Prostate gland (tissue), 2 donors: Measurements from ENCODE around the gene NDST3. TPM values are rescaled to one million over a fixed set of nuclear protein-coding genes. Genes with fewer than 3 reads are reported as not detected.

Source experiments
- DNase-seq: peaks from one replicate; pipeline ENCODE4 v3.0.0-alpha.2; 2019; ENCODE audit warnings: low spot score
- H3K27ac ChIP-seq, 2 donors: fragments of 200-600 bp; sonication (generic); 2 replicates each; pipeline ENCODE4 v1.5.1; 2017 to 2019
- H3K27me3 ChIP-seq: fragments of 200-600 bp; sonication (generic); replicated peaks from 2 replicates; pipeline ENCODE4 v1.5.1; 2019; ENCODE audit not compliant: insufficient read depth
- H3K36me3 ChIP-seq, 2 donors: fragments of 200-600 bp; sonication (generic); 1 replicate in 1 of 2; 2 replicates in 1 of 2; pipeline versions ENCODE4 v1.5.1 to v1.8.1; 2017 to 2019
- H3K4me1 ChIP-seq: fragments of 200-600 bp; sonication (generic); replicated peaks from 2 replicates; pipeline ENCODE4 v1.5.1; 2019
- H3K4me3 ChIP-seq, 2 donors: fragments of 200-600 bp; sonication (generic); 2 replicates each; pipeline ENCODE4 v1.5.1; 2017 to 2019
- H3K9me3 ChIP-seq: fragments of 200-600 bp; sonication (generic); 2 replicates; pipeline ENCODE4 v1.5.1; 2017
- CTCF ChIP-seq, 4 experiments: fragments of 200-600 bp in 2 of 4; fragments of 450-650 bp in 2 of 4; sonication (generic) in 2 of 4; IDR thresholded peaks; 1 replicate in 3 of 4; 2 replicates in 1 of 4; pipeline ENCODE4 v1.5.1; 2016 to 2019; ENCODE audit warnings: antibody characterized with exemption in 4 of 4, mild to moderate bottlenecking in 2 of 4, moderate library complexity in 2 of 4
- POLR2A ChIP-seq: fragments of 450-650 bp; IDR thresholded peaks from one replicate; pipeline ENCODE4 v1.6.1; 2016; ENCODE audit warnings: antibody characterized with exemption, mild to moderate bottlenecking
- POLR2AphosphoS5 ChIP-seq: sonication (generic); formaldehyde crosslinking; IDR thresholded peaks from one replicate; pipeline ENCODE4 v1.6.1; 2017; ENCODE audit warnings: antibody characterized with exemption
- WGBS: methylation state at CpG from one replicate; pipeline ENCODE4 v1.1.5; 2018; 5-methylcytosine and 5-hydroxymethylcytosine counted together
- intact Hi-C: fragments of 100-400 bp; cut with DNase I; formaldehyde crosslinking; loops from one replicate; pipeline ENCODE4 v1.14.2; 2022
- total RNA-seq, 2 donors: library from RNA; depleted of rRNA; stranded (reverse); fragments of >200 nt; gene quantifications; one replicate each; pipeline ENCODE4 v1.1.0, GENCODE V29; 2016

The NDST3 gene
- total RNA-seq, 2 donors from 2014 or later: 0.05 TPM; not detected in 1

GRCh38 chr4:118029224-118029623 is 5.1 kb upstream of the NDST3 start:
- Histone ChIP-seq H3K27ac (no peak overlapping the region), H3K9me3 (no peaks in the 10 kb centered on the region), H3K4me3 (no peak overlapping the region), H3K4me1 (no peaks in the 10 kb centered on the region), H3K36me3 (no peaks in the 10 kb centered on the region), H3K27me3 (no peaks in the 10 kb centered on the region)
- intact Hi-C loops: no loop called here
- 86% methylated on average over 1 of the region's 1 CpG for WGBS
- no peak for DNase-seq
- TF ChIP-seq POLR2AphosphoS5 (no peak), POLR2A (no peak), CTCF (IDR thresholded peaks at IDR 0.05) (no peak)

DNA sequence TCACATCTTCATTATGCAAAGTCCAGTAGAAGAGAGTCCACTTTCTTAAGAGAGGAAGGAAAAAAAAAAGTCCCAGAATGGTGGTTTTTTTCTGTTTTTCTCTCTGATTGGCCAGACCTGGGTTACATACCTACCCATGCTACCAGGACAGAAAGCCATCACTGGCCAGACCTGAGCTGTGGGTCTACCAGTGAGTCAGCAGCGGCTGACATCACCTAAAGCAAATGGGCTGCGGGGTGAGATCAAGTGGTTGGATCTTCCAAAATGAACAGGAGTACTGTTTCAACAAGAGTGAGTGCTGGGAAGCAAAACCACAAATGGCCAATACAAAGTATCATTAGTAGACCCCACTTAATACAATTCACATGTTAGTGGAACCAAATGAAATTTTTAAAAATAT is 1.6 kb upstream of the NDST3 start:
- H3K27me3 ChIP-seq: no peaks in the 10 kb centered on the region
- no peaks in the 10 kb centered on the region for H3K4me1 ChIP-seq
- TF ChIP-seq CTCF (IDR thresholded peaks at IDR 0.05): no peak
- H3K27ac ChIP-seq: no peak overlapping the region
- no peaks in the 10 kb centered on the region for H3K36me3 ChIP-seq
- H3K9me3 ChIP-seq: no peaks in the 10 kb centered on the region
- WGBS: 69% methylated on average over 2 of the region's 2 CpGs
- peak overlapping the region in 1 of 2 donors; percentile 28 for H3K4me3 ChIP-seq
- no peak for DNase-seq
- intact Hi-C loops: no loop called here

DNA sequence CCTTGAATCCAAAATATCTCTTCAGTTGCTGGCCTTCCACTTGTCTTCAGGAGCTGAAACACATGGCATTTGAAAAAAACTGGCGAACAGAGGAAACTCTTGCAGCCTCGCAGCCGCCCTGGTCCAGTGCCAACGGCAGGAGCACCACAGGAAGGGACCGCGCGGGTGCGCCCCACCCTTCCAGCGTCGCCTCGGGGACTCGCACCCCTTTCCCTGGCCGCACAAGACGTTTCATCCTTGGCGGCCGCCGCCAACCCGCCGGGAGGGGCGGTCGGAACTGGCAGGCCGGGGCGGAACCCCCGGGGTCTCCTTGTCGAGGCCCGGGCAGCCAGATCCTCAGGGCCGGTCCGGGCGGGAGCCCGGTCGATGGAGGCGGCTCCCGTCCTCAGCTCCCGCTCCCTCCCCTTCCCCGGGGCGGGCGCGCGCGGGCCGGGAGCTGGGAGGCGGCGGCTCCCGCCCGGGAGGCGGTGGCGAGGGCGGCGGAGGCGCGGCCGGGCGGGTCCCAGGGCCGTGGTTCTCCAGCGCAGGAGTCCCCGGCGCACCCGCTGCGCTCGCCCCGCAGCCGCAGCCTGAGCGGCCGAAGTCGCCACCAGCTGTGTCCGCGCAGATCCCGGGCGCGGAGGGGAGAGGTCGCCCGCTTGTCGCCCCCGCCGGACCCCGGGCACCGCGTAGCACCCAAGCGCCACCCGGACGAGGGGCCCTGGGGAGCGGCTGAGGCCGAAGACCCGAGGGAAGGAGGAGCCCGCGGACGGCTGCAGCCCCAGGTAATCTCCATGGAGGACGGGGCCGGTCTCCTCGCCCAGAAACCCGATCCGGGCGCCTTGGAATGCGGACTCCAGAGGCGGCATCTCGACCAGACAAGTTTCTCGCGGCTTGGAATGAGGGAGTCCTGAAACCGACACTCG is 886 bp upstream of the NDST3 start:
- intact Hi-C loops: no loop called here
- H3K27ac ChIP-seq: no peak overlapping the region
- H3K27me3 ChIP-seq: no peaks in the 10 kb centered on the region
- TF ChIP-seq POLR2AphosphoS5: no peak
- no peak for TF ChIP-seq POLR2A
- no peak for TF ChIP-seq CTCF (IDR thresholded peaks at IDR 0.05)
- H3K4me1 ChIP-seq: no peaks in the 10 kb centered on the region
- no peaks in the 10 kb centered on the region for H3K36me3 ChIP-seq
- H3K9me3 ChIP-seq: no peaks in the 10 kb centered on the region
- peak overlapping the region; percentile 28 to 38 for H3K4me3 ChIP-seq
- peak; percentile 20 for DNase-seq
- under 1% methylated on average over 43 of the region's 100 CpGs for WGBS

DNA sequence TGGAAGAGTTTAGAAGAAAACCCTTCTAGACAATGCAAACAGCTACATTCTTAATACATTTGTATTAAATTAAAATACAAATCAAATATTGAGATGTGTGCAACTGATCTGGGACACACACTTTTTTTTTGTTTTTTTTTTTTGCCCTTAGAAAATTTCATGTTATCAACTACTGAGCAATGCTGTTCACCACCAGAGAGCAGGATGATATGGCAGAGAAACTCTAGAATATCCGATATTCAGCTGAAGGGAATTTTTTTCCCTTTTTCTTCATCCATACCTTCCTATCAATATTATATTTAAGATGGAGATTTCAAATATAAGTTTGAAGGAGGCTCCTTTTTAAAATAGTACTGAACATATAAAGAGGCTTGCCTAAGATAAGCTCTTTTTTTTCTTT is 1.0 kb downstream of the NDST3 start:
- intact Hi-C loops: no loop called here
- H3K4me1 ChIP-seq: no peaks in the 10 kb centered on the region
- 90% methylated on average over 1 of the region's 1 CpG for WGBS
- H3K27ac ChIP-seq: no peak overlapping the region
- no peak overlapping the region for H3K4me3 ChIP-seq
- no peaks in the 10 kb centered on the region for H3K27me3 ChIP-seq
- TF ChIP-seq POLR2A (no peak), POLR2AphosphoS5 (no peak)
- DNase-seq: no peak
- H3K36me3 ChIP-seq: no peaks in the 10 kb centered on the region
- no peaks in the 10 kb centered on the region for H3K9me3 ChIP-seq

DNA sequence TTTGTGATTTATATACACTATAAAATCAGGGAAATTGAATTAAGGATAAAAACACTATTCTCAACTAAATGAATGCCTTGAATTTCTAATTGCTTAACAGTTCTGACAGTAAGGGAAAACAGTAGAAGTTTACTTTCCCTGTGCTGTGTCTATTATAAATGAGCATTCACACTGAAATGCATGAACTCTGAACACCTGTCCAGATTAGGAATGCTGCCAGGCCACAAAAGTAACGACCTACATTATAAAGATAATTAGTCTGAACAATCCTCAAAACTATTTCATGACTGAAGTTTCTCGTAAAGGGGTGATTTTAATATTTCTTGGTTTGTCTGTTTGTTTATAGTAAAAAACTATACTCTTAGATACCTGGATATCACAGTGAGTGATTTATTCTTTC is 2.0 kb downstream of the NDST3 start:
- H3K4me3 ChIP-seq: no peak overlapping the region
- H3K36me3 ChIP-seq: no peaks in the 10 kb centered on the region
- H3K27ac ChIP-seq: no peak overlapping the region
- intact Hi-C loops: no loop called here
- no peak for DNase-seq
- WGBS: 51% methylated on average over 2 of the region's 2 CpGs
- no peak for TF ChIP-seq POLR2A
- no peak for TF ChIP-seq POLR2AphosphoS5
- TF ChIP-seq CTCF (IDR thresholded peaks at IDR 0.05): no peak
- H3K9me3 ChIP-seq: no peaks in the 10 kb centered on the region
- no peaks in the 10 kb centered on the region for H3K27me3 ChIP-seq
- H3K4me1 ChIP-seq: no peaks in the 10 kb centered on the region
